PC-9 (cell line): ENCODE results near the gene KIFC3.

ENCODE experiments used
- CTCF ChIP-seq: fragments of 200-600 bp; sonication (generic); conservative IDR thresholded peaks from 2 replicates; pipeline ENCODE4 v1.6.1; 2017; ENCODE audit warnings: mixed run types, antibody characterized with exemption, mild to moderate bottlenecking, moderate library complexity
- EZH2 ChIP-seq: fragments of 200-600 bp; sonication (generic); IDR thresholded peaks from 2 replicates; pipeline ENCODE4 v1.8.0; 2017; ENCODE audit warnings: antibody characterized with exemption, low read depth

DNA sequence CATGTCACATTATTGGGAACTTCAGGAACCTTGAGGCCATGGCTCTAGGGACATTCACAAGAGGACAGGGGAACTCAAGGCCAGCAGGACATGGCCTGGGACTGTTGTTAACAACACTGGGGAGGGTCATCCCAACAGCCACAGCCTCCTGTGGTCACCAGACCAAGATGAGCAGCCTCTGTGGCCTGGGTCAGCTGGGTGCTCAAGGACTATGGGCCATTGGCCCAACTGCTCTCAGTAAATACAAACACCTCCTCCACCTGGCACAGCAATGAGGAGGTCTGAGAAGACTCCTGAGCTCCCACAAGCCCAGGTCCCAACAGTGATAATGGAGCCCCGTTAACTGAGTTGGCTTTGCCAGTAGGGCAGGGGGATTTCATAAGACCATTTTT, 20.9 kb downstream of the KIFC3 start:
- TF ChIP-seq CTCF (no peak), EZH2 (no peak)
